Left ventricle myocardium inferior (tissue), 1 donor: ENCODE measurements around the gene PDE4B. TPM values are rescaled to one million over a fixed set of nuclear protein-coding genes. Genes with fewer than 3 reads are reported as not detected.

Experiments
- DNase-seq: peaks from one replicate; pipeline ENCODE4 v3.0.0-alpha.2; 2020
- H3K27ac ChIP-seq: fragments of 200-600 bp; replicated peaks from 2 replicates; pipeline ENCODE4 v1.8.0; 2021
- H3K27me3 ChIP-seq: fragments of 200-600 bp; 2 replicates; pipeline ENCODE4 v1.8.0; 2021; ENCODE audit warnings: low read depth
- H3K36me3 ChIP-seq: fragments of 200-600 bp; 2 replicates; pipeline ENCODE4 v1.8.0; 2021
- H3K4me1 ChIP-seq: fragments of 200-600 bp; 2 replicates; pipeline ENCODE4 v1.8.0; 2021
- H3K4me3 ChIP-seq: fragments of 200-600 bp; 2 replicates; pipeline ENCODE4 v1.8.0; 2021; ENCODE audit warnings: mild to moderate bottlenecking, moderate library complexity
- H3K9me3 ChIP-seq: fragments of 200-600 bp; replicated peaks from 2 replicates; pipeline ENCODE4 v1.8.0; 2021
- CTCF ChIP-seq: fragments of 200-600 bp; IDR thresholded peaks from 2 replicates; pipeline ENCODE4 v1.8.0; 2021; ENCODE audit warnings: antibody characterized with exemption, mild to moderate bottlenecking, borderline replicate concordance
- intact Hi-C: fragments of 100-400 bp; cut with micrococcal nuclease; formaldehyde crosslinking; loops from one replicate; pipeline ENCODE4 v1.11.0; 2022
- total RNA-seq: library from RNA; stranded (reverse); fragmentation: NEBNext Ultra II Directional; extraction: Animal tissue kit (Norgen Biotek cat#: 25700); gene quantifications from one replicate; pipeline ENCODE4 v1.2.1, GENCODE V29; 2021
- donor health status: DM: no; HTN: yes; CAD: no; lungs with severe emphysema.

PDE4B gene
- total RNA-seq, 1 donor from 2014 or later = 3.5 TPM

DNA sequence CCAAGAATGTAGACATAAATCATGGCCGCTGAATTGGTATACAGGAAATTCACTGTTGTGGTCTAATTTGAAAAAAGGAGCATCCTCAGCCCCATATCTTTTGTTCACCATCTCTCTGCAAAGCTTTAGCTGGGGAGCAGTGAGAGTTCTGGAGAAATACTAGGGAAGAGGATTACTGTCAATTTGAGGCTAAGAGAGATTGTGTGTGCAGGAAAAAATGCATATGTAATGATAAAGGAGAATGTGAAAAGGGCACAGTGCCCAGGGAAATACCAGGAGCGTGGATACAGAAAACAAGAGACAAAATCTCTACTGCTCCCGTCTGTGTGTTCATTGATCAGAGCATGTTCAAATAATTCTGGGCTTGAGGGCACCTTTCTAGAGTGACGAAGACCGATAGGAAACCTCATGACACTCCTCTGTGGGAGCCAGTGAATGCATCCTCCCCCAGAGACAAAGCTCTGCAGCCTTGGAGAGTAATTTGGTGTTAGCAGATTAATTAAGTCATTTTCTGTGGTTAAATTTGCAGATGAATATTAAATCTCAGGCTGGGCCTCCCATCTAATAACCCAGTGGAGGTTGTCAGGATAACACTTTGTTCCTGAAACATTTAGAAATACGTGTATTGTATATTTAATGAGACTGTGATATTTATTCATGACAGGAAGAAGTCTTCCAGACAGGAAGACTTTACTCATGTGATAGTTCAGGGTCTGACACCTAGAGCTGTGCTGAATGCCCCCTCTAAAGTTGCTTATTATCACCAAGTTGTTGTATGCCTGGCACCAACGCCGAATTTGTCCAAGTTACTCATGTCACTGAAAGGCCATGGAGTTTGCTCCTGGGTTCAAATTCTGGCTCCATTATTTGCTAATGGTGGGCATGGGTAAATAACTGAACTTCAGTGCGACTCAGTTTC, 453.9 kb downstream of the PDE4B start:
- Histone ChIP-seq H3K9me3 (no peaks in the 10 kb centered on the region), H3K36me3 (no peaks in the 10 kb centered on the region), H3K4me3 (no peak overlapping the region), H3K27me3 (no peaks in the 10 kb centered on the region), H3K4me1 (no peaks in the 10 kb centered on the region), H3K27ac (no peak overlapping the region)
- intact Hi-C loops = no loop called here
- no peak for TF ChIP-seq CTCF
- no peak for DNase-seq

- H3K4me3 ChIP-seq = no peak overlapping the region
- H3K9me3 ChIP-seq = no peaks in the 10 kb centered on the region
- H3K36me3 ChIP-seq = no peaks in the 10 kb centered on the region
- H3K4me1 ChIP-seq = no peaks in the 10 kb centered on the region
- no peaks in the 10 kb centered on the region for H3K27me3 ChIP-seq
- intact Hi-C loops = no loop called here
- TF ChIP-seq CTCF = no peak
- H3K27ac ChIP-seq = no peak overlapping the region
- no peak for DNase-seq
Observed at GRCh38 chr1:66247415-66248208, 454.9 kb downstream of the PDE4B start.

- no peak for TF ChIP-seq CTCF
- DNase-seq = no peak
- H3K4me1 ChIP-seq = peaks cover under 1% of the 10 kb centered on the region
- no peaks in the 10 kb centered on the region for H3K36me3 ChIP-seq
- H3K4me3 ChIP-seq = no peak overlapping the region
- H3K9me3 ChIP-seq = no peaks in the 10 kb centered on the region
- H3K27ac ChIP-seq = no peak overlapping the region
- no peaks in the 10 kb centered on the region for H3K27me3 ChIP-seq
- intact Hi-C loops = no loop called here
Observed at GRCh38 chr1:66248257-66248656, 455.6 kb downstream of the PDE4B start.

- TF ChIP-seq CTCF = no peak
- no peak overlapping the region for H3K4me3 ChIP-seq
- H3K27ac ChIP-seq = no peak overlapping the region
- intact Hi-C loops = no loop called here
- DNase-seq = no peak
- peaks cover 5% of the 10 kb centered on the region for H3K4me1 ChIP-seq
- H3K27me3 ChIP-seq = no peaks in the 10 kb centered on the region
- no peaks in the 10 kb centered on the region for H3K36me3 ChIP-seq
- no peaks in the 10 kb centered on the region for H3K9me3 ChIP-seq
Observed at GRCh38 chr1:66248746-66249145, 456.1 kb downstream of the PDE4B start.

GRCh38 chr1:66250075-66250474, 457.4 kb downstream of the PDE4B start:
- no peak for DNase-seq
- H3K36me3 ChIP-seq = no peaks in the 10 kb centered on the region
- H3K4me1 ChIP-seq = peaks cover 7% of the 10 kb centered on the region
- no peaks in the 10 kb centered on the region for H3K27me3 ChIP-seq
- no peak for TF ChIP-seq CTCF
- no peak overlapping the region for H3K4me3 ChIP-seq
- no peak overlapping the region for H3K27ac ChIP-seq
- H3K9me3 ChIP-seq = no peaks in the 10 kb centered on the region
- intact Hi-C loops = loop anchor here (10.0 kb wide), 1 partner anchor 475 kb away; no protein-coding TSS in a partner anchor
